ENCODE measurements around the gene TMEM215.
"Not testable (repeated sequence)": the region's sequence is repeated elsewhere in the genome, so short reads cannot be mapped to it uniquely, and the experiment has no call there.

The TMEM215 gene

DNA sequence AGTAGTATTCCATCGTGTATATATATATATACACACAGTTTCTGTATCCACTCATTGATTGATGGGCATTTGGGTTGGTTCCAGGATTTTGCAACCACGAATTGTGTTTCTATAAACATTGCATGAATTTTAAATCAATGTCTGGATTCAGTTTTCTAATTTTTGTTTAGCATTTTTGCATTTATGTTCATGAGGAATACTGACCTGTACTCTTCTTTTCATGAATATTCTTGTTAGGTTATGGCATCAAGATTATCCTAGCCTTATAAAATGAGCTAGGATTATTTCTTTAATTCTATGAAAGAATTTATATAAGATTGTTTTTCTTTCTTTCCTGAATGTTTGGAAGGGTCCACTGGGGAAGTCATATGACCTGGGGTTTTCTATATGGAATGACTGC lies 35.3 kb upstream of the TMEM215 start:
- DNase-seq (ENCODE audit: low read depth in 2 of 2), result no peak
- TF ChIP-seq CTCF (IDR thresholded peaks at IDR 0.05; ENCODE audit: low read depth, low read length), result no peak
- H3K4me3 ChIP-seq (replicated peaks in 1 of 2; ENCODE audit: low read depth in 2 of 2, low read length in 2 of 2), result no peak overlapping the region

DNA sequence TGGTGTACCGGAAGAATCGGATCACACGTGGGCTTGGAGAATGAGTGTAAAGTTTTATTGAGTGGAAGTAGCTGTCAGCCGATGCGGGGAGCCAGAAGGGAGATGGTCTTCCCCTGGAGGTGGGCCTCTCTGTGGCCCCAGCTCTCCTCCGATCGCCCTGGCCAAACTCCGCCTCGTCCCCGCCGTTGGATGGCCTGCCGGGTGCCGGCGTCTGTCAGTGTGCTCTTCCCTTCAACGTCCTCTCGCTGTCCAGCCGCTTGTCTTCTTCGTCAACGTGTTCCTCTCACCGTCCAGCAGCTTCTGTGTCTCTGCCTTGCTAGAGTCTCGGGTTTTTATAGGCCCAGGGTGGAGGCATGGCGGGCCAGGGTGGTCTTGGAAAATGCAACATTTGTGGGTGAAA lies 27.6 kb upstream of the TMEM215 start:
- no peak for DNase-seq (ENCODE audit: low read depth in 2 of 2)
- no peak for TF ChIP-seq CTCF (IDR thresholded peaks at IDR 0.05; ENCODE audit: low read depth, low read length)
- H3K4me3 ChIP-seq (replicated peaks in 1 of 2; ENCODE audit: low read depth in 2 of 2, low read length in 2 of 2), result no peak overlapping the region

GRCh38 chr9:32764139-32764538 lies 19.2 kb upstream of the TMEM215 start:
- H3K4me3 ChIP-seq (replicated peaks in 1 of 2; ENCODE audit: low read depth in 2 of 2, low read length in 2 of 2), result no peak overlapping the region
- no peak for TF ChIP-seq CTCF (IDR thresholded peaks at IDR 0.05; ENCODE audit: low read depth, low read length)
- no peak for DNase-seq (ENCODE audit: low read depth in 2 of 2)

GRCh38 chr9:32775283-32775682 lies 8.1 kb upstream of the TMEM215 start:
- TF ChIP-seq CTCF (IDR thresholded peaks at IDR 0.05; ENCODE audit: low read depth, low read length), result no peak
- DNase-seq (ENCODE audit: low read depth in 2 of 2), result no peak
- H3K4me3 ChIP-seq (replicated peaks in 1 of 2; ENCODE audit: low read depth in 2 of 2, low read length in 2 of 2), result no peak overlapping the region

- no peak for TF ChIP-seq CTCF (IDR thresholded peaks at IDR 0.05; ENCODE audit: low read depth, low read length)
- no peak for DNase-seq (ENCODE audit: low read depth in 2 of 2)
- H3K4me3 ChIP-seq (replicated peaks in 1 of 2; ENCODE audit: low read depth in 2 of 2, low read length in 2 of 2), result no peak overlapping the region
Measured at GRCh38 chr9:32776201-32776600, 7.1 kb upstream of the TMEM215 start.

GRCh38 chr9:32782476-32783167 lies 718 bp upstream of the TMEM215 start:
- H3K4me3 ChIP-seq (replicated peaks in 1 of 2; ENCODE audit: low read depth in 2 of 2, low read length in 2 of 2), result no peak overlapping the region
- TF ChIP-seq CTCF (IDR thresholded peaks at IDR 0.05; ENCODE audit: low read depth, low read length), result no peak
- no peak for DNase-seq (ENCODE audit: low read depth in 2 of 2)

- no peak overlapping the region for H3K4me3 ChIP-seq (replicated peaks in 1 of 2; ENCODE audit: low read depth in 2 of 2, low read length in 2 of 2)
- DNase-seq (ENCODE audit: low read depth in 2 of 2), result no peak
- no peak for TF ChIP-seq CTCF (IDR thresholded peaks at IDR 0.05; ENCODE audit: low read depth, low read length)
Measured at GRCh38 chr9:32787816-32788215, 4.5 kb downstream of the TMEM215 start.

GRCh38 chr9:32796015-32796414 lies 12.7 kb downstream of the TMEM215 start:
- not testable (repeated sequence) for H3K4me3 ChIP-seq (replicated peaks in 1 of 2; ENCODE audit: low read depth in 2 of 2, low read length in 2 of 2); DNase-seq (ENCODE audit: low read depth in 2 of 2)
